Liver (tissue), 3 donors: ENCODE data around the gene RGCC.

ENCODE experiments used
- FOXA2 ChIP-seq: IDR thresholded peaks from 2 replicates; pipeline ENCODE4 v1.6.1; 2016; ENCODE audit warnings: antibody characterized with exemption
- GABPA ChIP-seq, 2 donors: IDR thresholded peaks in 1 of 2; conservative IDR thresholded peaks in 1 of 2; 2 replicates each; pipeline ENCODE4 v1.6.1; 2016; ENCODE audit warnings: antibody characterized with exemption in 2 of 2, mild to moderate bottlenecking in 1 of 2, moderate library complexity in 1 of 2
- RAD21 ChIP-seq, 2 donors: IDR thresholded peaks; 2 replicates each; pipeline ENCODE4 v1.6.1; 2016; ENCODE audit warnings: antibody characterized with exemption in 2 of 2, mild to moderate bottlenecking in 2 of 2
- TAF1 ChIP-seq: conservative IDR thresholded peaks from 2 replicates; pipeline ENCODE4 v1.6.1; 2016; ENCODE audit warnings: antibody characterized with exemption, mild to moderate bottlenecking
- YY1 ChIP-seq: IDR thresholded peaks from 2 replicates; pipeline ENCODE4 v1.6.1; 2016; ENCODE audit warnings: antibody characterized with exemption, mild to moderate bottlenecking
- TF ChIP-seq, protein P1 (sequence below): IDR thresholded peaks from 2 replicates; pipeline ENCODE4 v1.6.1; 2016; ENCODE audit warnings: antibody characterized with exemption
- TF ChIP-seq, protein P2 (sequence below): fragments of 150-350 bp; IDR thresholded peaks from 2 replicates; pipeline ENCODE4 v1.5.1; 2017; ENCODE audit warnings: improper control_type of control experiment, low read depth, low read length; ENCODE audit not compliant: missing input control
- TF ChIP-seq, protein P3 (sequence below): IDR thresholded peaks from 2 replicates; pipeline ENCODE4 v1.6.1; 2016; ENCODE audit warnings: antibody characterized with exemption
- TF ChIP-seq, protein P4 (sequence below): IDR thresholded peaks from 2 replicates; pipeline ENCODE4 v1.6.1; 2016; ENCODE audit warnings: antibody characterized with exemption
- TF ChIP-seq, protein P5 (sequence below): IDR thresholded peaks from 2 replicates; pipeline ENCODE4 v1.6.1; 2016; ENCODE audit warnings: antibody characterized with exemption, mild to moderate bottlenecking
- donor health status: healthy.
- donor health status: healthy.

DNA sequence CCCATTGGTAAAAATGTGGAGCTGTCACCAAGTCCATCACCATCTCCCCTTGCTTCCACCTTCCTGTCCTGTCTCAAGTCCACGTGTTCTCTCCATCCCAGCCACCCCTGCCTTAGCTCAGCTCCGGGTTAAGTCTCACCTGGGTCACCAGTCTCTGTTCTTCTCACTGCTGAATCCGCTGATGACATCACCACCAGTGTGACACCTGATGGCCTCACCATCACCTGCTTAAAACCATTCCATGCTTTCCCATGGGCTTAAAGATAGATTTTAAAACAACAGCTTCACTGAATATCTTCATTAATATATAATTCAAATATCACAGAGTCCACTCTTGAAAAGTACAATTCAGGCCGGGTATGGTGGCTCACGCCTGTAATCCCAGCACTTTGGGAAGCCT is 42.1 kb downstream of the RGCC start:
- TF ChIP-seq, protein P1, sequence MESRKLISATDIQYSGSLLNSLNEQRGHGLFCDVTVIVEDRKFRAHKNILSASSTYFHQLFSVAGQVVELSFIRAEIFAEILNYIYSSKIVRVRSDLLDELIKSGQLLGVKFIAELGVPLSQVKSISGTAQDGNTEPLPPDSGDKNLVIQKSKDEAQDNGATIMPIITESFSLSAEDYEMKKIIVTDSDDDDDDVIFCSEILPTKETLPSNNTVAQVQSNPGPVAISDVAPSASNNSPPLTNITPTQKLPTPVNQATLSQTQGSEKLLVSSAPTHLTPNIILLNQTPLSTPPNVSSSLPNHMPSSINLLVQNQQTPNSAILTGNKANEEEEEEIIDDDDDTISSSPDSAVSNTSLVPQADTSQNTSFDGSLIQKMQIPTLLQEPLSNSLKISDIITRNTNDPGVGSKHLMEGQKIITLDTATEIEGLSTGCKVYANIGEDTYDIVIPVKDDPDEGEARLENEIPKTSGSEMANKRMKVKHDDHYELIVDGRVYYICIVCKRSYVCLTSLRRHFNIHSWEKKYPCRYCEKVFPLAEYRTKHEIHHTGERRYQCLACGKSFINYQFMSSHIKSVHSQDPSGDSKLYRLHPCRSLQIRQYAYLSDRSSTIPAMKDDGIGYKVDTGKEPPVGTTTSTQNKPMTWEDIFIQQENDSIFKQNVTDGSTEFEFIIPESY = no peak
- TF ChIP-seq, protein P2, sequence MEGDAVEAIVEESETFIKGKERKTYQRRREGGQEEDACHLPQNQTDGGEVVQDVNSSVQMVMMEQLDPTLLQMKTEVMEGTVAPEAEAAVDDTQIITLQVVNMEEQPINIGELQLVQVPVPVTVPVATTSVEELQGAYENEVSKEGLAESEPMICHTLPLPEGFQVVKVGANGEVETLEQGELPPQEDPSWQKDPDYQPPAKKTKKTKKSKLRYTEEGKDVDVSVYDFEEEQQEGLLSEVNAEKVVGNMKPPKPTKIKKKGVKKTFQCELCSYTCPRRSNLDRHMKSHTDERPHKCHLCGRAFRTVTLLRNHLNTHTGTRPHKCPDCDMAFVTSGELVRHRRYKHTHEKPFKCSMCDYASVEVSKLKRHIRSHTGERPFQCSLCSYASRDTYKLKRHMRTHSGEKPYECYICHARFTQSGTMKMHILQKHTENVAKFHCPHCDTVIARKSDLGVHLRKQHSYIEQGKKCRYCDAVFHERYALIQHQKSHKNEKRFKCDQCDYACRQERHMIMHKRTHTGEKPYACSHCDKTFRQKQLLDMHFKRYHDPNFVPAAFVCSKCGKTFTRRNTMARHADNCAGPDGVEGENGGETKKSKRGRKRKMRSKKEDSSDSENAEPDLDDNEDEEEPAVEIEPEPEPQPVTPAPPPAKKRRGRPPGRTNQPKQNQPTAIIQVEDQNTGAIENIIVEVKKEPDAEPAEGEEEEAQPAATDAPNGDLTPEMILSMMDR = no peak
- TF ChIP-seq TAF1 = no peak
- TF ChIP-seq, protein P3, sequence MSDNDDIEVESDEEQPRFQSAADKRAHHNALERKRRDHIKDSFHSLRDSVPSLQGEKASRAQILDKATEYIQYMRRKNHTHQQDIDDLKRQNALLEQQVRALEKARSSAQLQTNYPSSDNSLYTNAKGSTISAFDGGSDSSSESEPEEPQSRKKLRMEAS = no peak
- TF ChIP-seq FOXA2 = no peak
- no peak for TF ChIP-seq RAD21 (IDR thresholded peaks at IDR 0.05)
- TF ChIP-seq, protein P4, sequence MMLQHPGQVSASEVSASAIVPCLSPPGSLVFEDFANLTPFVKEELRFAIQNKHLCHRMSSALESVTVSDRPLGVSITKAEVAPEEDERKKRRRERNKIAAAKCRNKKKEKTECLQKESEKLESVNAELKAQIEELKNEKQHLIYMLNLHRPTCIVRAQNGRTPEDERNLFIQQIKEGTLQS = no peak
- TF ChIP-seq, protein P5, sequence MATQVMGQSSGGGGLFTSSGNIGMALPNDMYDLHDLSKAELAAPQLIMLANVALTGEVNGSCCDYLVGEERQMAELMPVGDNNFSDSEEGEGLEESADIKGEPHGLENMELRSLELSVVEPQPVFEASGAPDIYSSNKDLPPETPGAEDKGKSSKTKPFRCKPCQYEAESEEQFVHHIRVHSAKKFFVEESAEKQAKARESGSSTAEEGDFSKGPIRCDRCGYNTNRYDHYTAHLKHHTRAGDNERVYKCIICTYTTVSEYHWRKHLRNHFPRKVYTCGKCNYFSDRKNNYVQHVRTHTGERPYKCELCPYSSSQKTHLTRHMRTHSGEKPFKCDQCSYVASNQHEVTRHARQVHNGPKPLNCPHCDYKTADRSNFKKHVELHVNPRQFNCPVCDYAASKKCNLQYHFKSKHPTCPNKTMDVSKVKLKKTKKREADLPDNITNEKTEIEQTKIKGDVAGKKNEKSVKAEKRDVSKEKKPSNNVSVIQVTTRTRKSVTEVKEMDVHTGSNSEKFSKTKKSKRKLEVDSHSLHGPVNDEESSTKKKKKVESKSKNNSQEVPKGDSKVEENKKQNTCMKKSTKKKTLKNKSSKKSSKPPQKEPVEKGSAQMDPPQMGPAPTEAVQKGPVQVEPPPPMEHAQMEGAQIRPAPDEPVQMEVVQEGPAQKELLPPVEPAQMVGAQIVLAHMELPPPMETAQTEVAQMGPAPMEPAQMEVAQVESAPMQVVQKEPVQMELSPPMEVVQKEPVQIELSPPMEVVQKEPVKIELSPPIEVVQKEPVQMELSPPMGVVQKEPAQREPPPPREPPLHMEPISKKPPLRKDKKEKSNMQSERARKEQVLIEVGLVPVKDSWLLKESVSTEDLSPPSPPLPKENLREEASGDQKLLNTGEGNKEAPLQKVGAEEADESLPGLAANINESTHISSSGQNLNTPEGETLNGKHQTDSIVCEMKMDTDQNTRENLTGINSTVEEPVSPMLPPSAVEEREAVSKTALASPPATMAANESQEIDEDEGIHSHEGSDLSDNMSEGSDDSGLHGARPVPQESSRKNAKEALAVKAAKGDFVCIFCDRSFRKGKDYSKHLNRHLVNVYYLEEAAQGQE = no peak
- no peak for TF ChIP-seq YY1
- no peak for TF ChIP-seq GABPA (IDR thresholded peaks at IDR 0.05 in 1 of 2, conservative IDR thresholded peaks at IDR 0.05 in 1 of 2)
